HCT116 (cell line): ENCODE data around the gene XYLT1. TPM values are rescaled to one million over a fixed set of nuclear protein-coding genes. Genes with fewer than 3 reads are reported as not detected.

ENCODE experiments used
- ATAC-seq: fragments of 200-7000 bp; cut with Tn5 transposase; 2 replicates; pipeline ENCODE4 v1.9.1; 2020; ENCODE audit warnings: mild to moderate bottlenecking, moderate library complexity
- BruUV-seq: library from RNA; stranded (reverse); fragments of 400-500 nt; replicated peaks from 2 replicates; lab custom pipeline; 2021; lab: Mats Ljungman, UMichigan
- CTCF ChIA-PET: fragments of 300-600 bp; sonication (Branson Sonifier 250); formaldehyde crosslinking; loops from one replicate; lab custom pipeline; 2021; ENCODE audit warnings: antibody characterized with exemption; lab: Charles Lee
- POLR2A ChIA-PET: fragments of 300-600, 350-600 bp; sonication (Branson Sonifier 250); formaldehyde crosslinking; loops from one replicate; lab custom pipeline; 2021; ENCODE audit warnings: antibody characterized with exemption; lab: Charles Lee
- RAD21 ChIA-PET, 2 experiments: fragments of 300-600 bp; sonication (Branson Sonifier 250); formaldehyde crosslinking; loops; one replicate each; lab custom pipeline; 2023; ENCODE audit warnings: low total read pairs in 2 of 2; ENCODE audit not compliant: uncharacterized antibody in 2 of 2, unreplicated experiment in 2 of 2, low non-redundant PET in 1 of 2; lab: Charles Lee
- DNase-seq: peaks from one replicate; pipeline ENCODE4 v3.0.0-alpha.2; 2010; ENCODE audit warnings: low read depth, low spot score
- H2AFZ ChIP-seq: fragments of 200-600 bp; shearing (Covaris generic), sonication (generic); 2 replicates; pipeline ENCODE4 v1.6.1; 2017; ENCODE audit warnings: low read depth, mixed run types, mixed read lengths, antibody characterized with exemption, low read length; ENCODE audit not compliant: poor library complexity, severe bottlenecking
- H3K27ac ChIP-seq: 2 replicates; pipeline ENCODE4 v1.5.1; 2012; ENCODE audit warnings: low read depth, low read length
- H3K27me3 ChIP-seq: fragments of 200-600 bp; sonication (generic); 2 replicates; pipeline ENCODE4 v1.6.1; 2016; ENCODE audit warnings: mixed run types, low read length, mixed read lengths; ENCODE audit not compliant: insufficient read depth
- H3K36me3 ChIP-seq, 2 experiments: fragments of 200-500 bp in 1 of 2; fragments of 200-600 bp in 1 of 2; sonication (Bioruptor generic) in 1 of 2; sonication (generic) in 1 of 2; 2 replicates each; pipeline versions ENCODE4 v1.5.1 to v1.6.1; 2014 to 2016; ENCODE audit warnings: low read length in 2 of 2, inconsistent platforms in 1 of 2, mixed read lengths in 1 of 2, mixed run types in 1 of 2; ENCODE audit not compliant: insufficient read depth in 2 of 2, control insufficient read depth in 1 of 2
- H3K4me1 ChIP-seq, 2 experiments: fragments of 200-600 bp in 1 of 2; sonication (generic) in 1 of 2; 2 replicates each; pipeline versions ENCODE4 v1.5.1 to v1.6.1; 2012 to 2017; ENCODE audit warnings: low read length in 2 of 2, inconsistent platforms in 1 of 2, mild to moderate bottlenecking in 1 of 2, mixed read lengths in 1 of 2, mixed run types in 1 of 2, moderate library complexity in 1 of 2; ENCODE audit not compliant: insufficient read depth in 2 of 2, control insufficient read depth in 1 of 2
- H3K4me2 ChIP-seq: fragments of 200-600 bp; sonication (generic); 2 replicates; pipeline ENCODE4 v1.6.1; 2017; ENCODE audit warnings: mixed run types, low read length, mixed read lengths
- H3K4me3 ChIP-seq, 2 experiments: fragments of 200-600 bp in 1 of 2; sonication (generic) in 1 of 2; replicated peaks in 1 of 2; 2 replicates each; pipeline ENCODE4 v1.5.1; 2011 to 2016; ENCODE audit warnings: low read length in 2 of 2, control low read depth in 1 of 2, low read depth in 1 of 2, mild to moderate bottlenecking in 1 of 2, mixed read lengths in 1 of 2, mixed run types in 1 of 2
- H3K79me2 ChIP-seq: fragments of 200-600 bp; sonication (generic); 2 replicates; pipeline ENCODE4 v1.6.1; 2017; ENCODE audit warnings: mild to moderate bottlenecking, mixed run types, low read length, moderate library complexity, mixed read lengths; ENCODE audit not compliant: insufficient read depth
- H3K9ac ChIP-seq: fragments of 200-600 bp; sonication (generic); 2 replicates; pipeline ENCODE4 v1.6.1; 2016; ENCODE audit warnings: low read length, mixed read lengths
- H3K9me2 ChIP-seq: fragments of 200-600 bp; sonication (generic), shearing (Covaris generic); 2 replicates; pipeline ENCODE4 v1.6.1; 2017; ENCODE audit warnings: mixed run types, mild to moderate bottlenecking, moderate library complexity; ENCODE audit not compliant: insufficient read depth
- H3K9me3 ChIP-seq, 2 experiments: fragments of 200-500 bp in 1 of 2; fragments of 200-600 bp in 1 of 2; sonication (Bioruptor generic) in 1 of 2; sonication (generic) in 1 of 2; 2 replicates each; pipeline ENCODE4 v1.6.1; 2014 to 2017; ENCODE audit warnings: low read length in 2 of 2, mixed read lengths in 2 of 2, inconsistent platforms in 1 of 2, low read depth in 1 of 2, mild to moderate bottlenecking in 1 of 2, mixed run types in 1 of 2, moderate library complexity in 1 of 2; ENCODE audit not compliant: control insufficient read depth in 1 of 2, insufficient read depth in 1 of 2
- H4K20me1 ChIP-seq: fragments of 200-600 bp; sonication (generic), shearing (Covaris generic); 2 replicates; pipeline ENCODE4 v1.6.1; 2017; ENCODE audit warnings: mixed run types, mild to moderate bottlenecking, moderate library complexity; ENCODE audit not compliant: insufficient read depth
- ATF3 ChIP-seq: IDR thresholded peaks from 2 replicates; pipeline ENCODE4 v1.6.1; 2012
- CBX3 ChIP-seq: IDR thresholded peaks from 2 replicates; pipeline ENCODE4 v1.6.1; 2012; ENCODE audit warnings: low read depth
- CTCF ChIP-seq, 3 experiments: fragments of 200-600 bp in 1 of 3; sonication (generic) in 1 of 3; IDR thresholded peaks in 2 of 3; conservative IDR thresholded peaks in 1 of 3; 2 replicates each; pipeline ENCODE4 v1.5.1; 2012 to 2017; ENCODE audit warnings: low read depth in 2 of 3, low read length in 2 of 3, antibody characterized with exemption in 1 of 3, borderline replicate concordance in 1 of 3, control low read depth in 1 of 3, mild to moderate bottlenecking in 1 of 3, mixed read lengths in 1 of 3, mixed run types in 1 of 3, moderate library complexity in 1 of 3; ENCODE audit not compliant: insufficient read depth in 1 of 3
- MAX ChIP-seq: IDR thresholded peaks from 2 replicates; pipeline ENCODE4 v1.6.1; 2012
- REST ChIP-seq: IDR thresholded peaks from 2 replicates; pipeline ENCODE4 v1.6.1; 2012; ENCODE audit warnings: low read depth
- SIN3A ChIP-seq: IDR thresholded peaks from 2 replicates; pipeline ENCODE4 v1.6.1; 2012; ENCODE audit warnings: low read depth
- SP1 ChIP-seq: IDR thresholded peaks from 2 replicates; pipeline ENCODE4 v1.6.1; 2012; ENCODE audit warnings: low read depth
- SRF ChIP-seq: IDR thresholded peaks from 2 replicates; pipeline ENCODE4 v1.6.1; 2012; ENCODE audit warnings: low read depth
- TCF7L2 ChIP-seq: IDR thresholded peaks from 2 replicates; pipeline ENCODE4 v1.7.0; 2011; ENCODE audit warnings: borderline replicate concordance, inconsistent platforms; ENCODE audit not compliant: insufficient read depth, insufficient read length; ENCODE audit errors: extremely low read depth
- intact Hi-C: fragments of 100-400 bp; cut with micrococcal nuclease; formaldehyde crosslinking; loops from 2 replicates; pipeline ENCODE4 v1.10.0; 2022
- total RNA-seq: library from RNA; stranded (reverse); gene quantifications from one replicate; pipeline ENCODE4 v1.2.1, GENCODE V29; 2021; ENCODE audit not compliant: unreplicated experiment

Gene XYLT1
- total RNA-seq, 1 experiment from 2014 or later = 4.5 TPM

GRCh38 chr16:17266608-17267313 is 204.0 kb downstream of the XYLT1 start:
- POLR2A ChIA-PET = no interaction called here
- BruUV-seq = no TSS peak
- DNase-seq = no peak
- Histone ChIP-seq H3K27ac (no peak overlapping the region), H3K4me3 (no peak overlapping the region), H3K4me1 (no peaks in the 10 kb centered on the region), H4K20me1 (no peaks in the 10 kb centered on the region), H3K4me2 (no peak overlapping the region), H3K79me2 (no peaks in the 10 kb centered on the region), H3K9me2 (no peaks in the 10 kb centered on the region), H3K36me3 (no peaks in the 10 kb centered on the region), H3K27me3 (0 out of 2 replicates have a peak, but pooled peaks cover 9% of the 10 kb centered on the region), H3K9ac (no peak overlapping the region), H3K9me3 (no peaks in the 10 kb centered on the region), H2AFZ (no peak overlapping the region)
- CTCF ChIA-PET = no interaction called here
- RAD21 ChIA-PET = no interaction called here
- ATAC-seq = no peak
- intact Hi-C loops = no loop called here
- no peak for TF ChIP-seq CBX3
- TF ChIP-seq SRF = no peak
- no peak for TF ChIP-seq REST
- no peak for TF ChIP-seq SIN3A
- TF ChIP-seq TCF7L2 = no peak
- TF ChIP-seq MAX = no peak
- no peak for TF ChIP-seq SP1
- TF ChIP-seq CTCF (IDR thresholded peaks at IDR 0.05 in 2 of 3, conservative IDR thresholded peaks at IDR 0.05 in 1 of 3; ENCODE audit: borderline replicate concordance in 1 of 3, insufficient read depth in 1 of 3, low read depth in 2 of 3, low read length in 2 of 3) = no peak
- TF ChIP-seq ATF3 = no peak
- TF ChIP-seq, all 23 proteins: peak for 0
